ENCODE data around the gene PPM1L.

DNA sequence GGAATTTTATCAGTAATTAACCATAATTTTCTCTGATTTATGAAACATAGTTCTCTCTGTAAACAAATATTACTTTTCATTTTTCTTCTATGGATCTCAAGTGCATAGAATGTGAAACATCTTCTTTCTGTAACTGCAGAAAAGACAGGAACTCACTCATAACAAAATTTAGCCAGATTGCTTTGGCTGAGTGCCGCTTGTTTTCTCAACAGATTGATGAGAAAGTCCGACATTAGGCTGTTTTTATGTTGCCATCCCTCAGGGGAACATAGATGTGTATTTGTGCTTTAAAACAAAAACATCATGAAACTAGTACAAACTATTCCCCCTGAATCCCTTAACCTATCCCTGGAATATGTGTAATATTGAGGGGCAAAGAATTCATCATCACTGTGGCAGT lies 194.9 kb downstream of the PPM1L start:
- TF ChIP-seq, protein P1, sequence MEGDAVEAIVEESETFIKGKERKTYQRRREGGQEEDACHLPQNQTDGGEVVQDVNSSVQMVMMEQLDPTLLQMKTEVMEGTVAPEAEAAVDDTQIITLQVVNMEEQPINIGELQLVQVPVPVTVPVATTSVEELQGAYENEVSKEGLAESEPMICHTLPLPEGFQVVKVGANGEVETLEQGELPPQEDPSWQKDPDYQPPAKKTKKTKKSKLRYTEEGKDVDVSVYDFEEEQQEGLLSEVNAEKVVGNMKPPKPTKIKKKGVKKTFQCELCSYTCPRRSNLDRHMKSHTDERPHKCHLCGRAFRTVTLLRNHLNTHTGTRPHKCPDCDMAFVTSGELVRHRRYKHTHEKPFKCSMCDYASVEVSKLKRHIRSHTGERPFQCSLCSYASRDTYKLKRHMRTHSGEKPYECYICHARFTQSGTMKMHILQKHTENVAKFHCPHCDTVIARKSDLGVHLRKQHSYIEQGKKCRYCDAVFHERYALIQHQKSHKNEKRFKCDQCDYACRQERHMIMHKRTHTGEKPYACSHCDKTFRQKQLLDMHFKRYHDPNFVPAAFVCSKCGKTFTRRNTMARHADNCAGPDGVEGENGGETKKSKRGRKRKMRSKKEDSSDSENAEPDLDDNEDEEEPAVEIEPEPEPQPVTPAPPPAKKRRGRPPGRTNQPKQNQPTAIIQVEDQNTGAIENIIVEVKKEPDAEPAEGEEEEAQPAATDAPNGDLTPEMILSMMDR (IDR thresholded peaks at IDR 0.05) = no peak
- no peak for TF ChIP-seq POLR2A (IDR thresholded peaks at IDR 0.05)
